Spleen (tissue), 11 donors: Measurements from ENCODE around the gene AP5Z1. TPM values are rescaled to one million over a fixed set of nuclear protein-coding genes. Genes with fewer than 3 reads are reported as not detected.

ENCODE experiments used
- DNase-seq: peaks from one replicate; pipeline ENCODE4 v3.0.0-alpha.2; 2020
- H3K27ac ChIP-seq, 8 donors: fragments of 200-600 bp; sonication (generic) in 7 of 8; 1 replicate in 4 of 8; 2 replicates in 4 of 8; pipeline versions ENCODE4 v1.5.0 to v1.8.0; 2016 to 2021; ENCODE audit warnings: inconsistent platforms in 4 of 8, mild to moderate bottlenecking in 4 of 8, moderate library complexity in 1 of 8
- H3K27me3 ChIP-seq, 7 donors: fragments of 200-600 bp; sonication (generic) in 6 of 7; replicated peaks in 1 of 7; 1 replicate in 4 of 7; 2 replicates in 3 of 7; pipeline versions ENCODE4 v1.5.0 to v1.8.0; 2016 to 2021; ENCODE audit warnings: inconsistent platforms in 3 of 7, mild to moderate bottlenecking in 1 of 7
- H3K36me3 ChIP-seq, 6 donors: fragments of 200-600 bp; sonication (generic) in 5 of 6; 1 replicate in 4 of 6; 2 replicates in 2 of 6; pipeline versions ENCODE4 v1.5.0 to v1.8.0; 2016 to 2021; ENCODE audit warnings: inconsistent platforms in 2 of 6
- H3K4me1 ChIP-seq, 6 donors: fragments of 200-600 bp; sonication (generic) in 5 of 6; 1 replicate in 3 of 6; 2 replicates in 3 of 6; pipeline versions ENCODE4 v1.5.0 to v1.8.0; 2016 to 2021; ENCODE audit warnings: inconsistent platforms in 3 of 6
- H3K4me3 ChIP-seq, 8 donors: fragments of 200-600 bp; sonication (generic) in 7 of 8; 1 replicate in 4 of 8; 2 replicates in 4 of 8; pipeline versions ENCODE4 v1.5.0 to v1.8.0; 2016 to 2021; ENCODE audit warnings: inconsistent platforms in 4 of 8, mild to moderate bottlenecking in 4 of 8, moderate library complexity in 2 of 8
- H3K9me3 ChIP-seq, 8 donors: fragments of 200-600 bp; sonication (generic) in 7 of 8; 1 replicate in 4 of 8; 2 replicates in 4 of 8; pipeline versions ENCODE4 v1.5.0 to v1.8.0; 2016 to 2021; ENCODE audit warnings: inconsistent platforms in 4 of 8
- POLR2A ChIP-seq, 3 donors: fragments of 450-650 bp; IDR thresholded peaks; one replicate each; pipeline ENCODE4 v1.5.1; 2017; ENCODE audit warnings: antibody characterized with exemption in 3 of 3, mild to moderate bottlenecking in 1 of 3
- POLR2AphosphoS5 ChIP-seq, 3 donors: sonication (generic); formaldehyde crosslinking; IDR thresholded peaks; one replicate each; pipeline ENCODE4 v1.5.1; 2017; ENCODE audit warnings: antibody characterized with exemption in 3 of 3
- WGBS, 5 donors: extraction: QIAGEN DNeasy Blood & Tissue Kit in 3 of 5; methylation state at CpG; one replicate each; pipeline versions ENCODE4 v1.1.5 to v1.1.7; 2013 to 2018; 5-methylcytosine and 5-hydroxymethylcytosine counted together
- intact Hi-C: fragments of 100-400 bp; cut with DNase I; formaldehyde crosslinking; loops from one replicate; pipeline ENCODE4 v1.15.0; 2023; ENCODE audit warnings: low total_unique reads
- polyA plus RNA-seq, 3 donors: library from polyadenylated mRNA; stranded (reverse); fragments of 200-250 nt; gene quantifications; one replicate each; pipeline ENCODE4 v1.2.1, GENCODE V29; 2013
- total RNA-seq, 7 donors: library from RNA; depleted of rRNA in 3 of 7; stranded (reverse); fragments of >200 nt in 3 of 7; fragmentation: NEBNext Ultra II Directional in 4 of 7; extraction: Animal tissue kit (Norgen Biotek cat#: 25700) in 4 of 7; gene quantifications; one replicate each; pipeline versions ENCODE4 v1.1.0 to v1.2.1, GENCODE V29; 2016 to 2021
- TF ChIP-seq, protein P1 (sequence below), 11 experiments: fragments of 200-600 bp in 7 of 11; fragments of 450-650 bp in 4 of 11; sonication (generic) in 4 of 11; IDR thresholded peaks in 8 of 11; conservative IDR thresholded peaks in 3 of 11; 1 replicate in 7 of 11; 2 replicates in 4 of 11; pipeline versions ENCODE4 v1.4.0 to v1.8.0; 2016 to 2021; ENCODE audit warnings: antibody characterized with exemption in 11 of 11, inconsistent platforms in 4 of 11, mild to moderate bottlenecking in 1 of 11
- donor health status: healthy with polysubstance abuse.
- donor health status: DM: no; HTN: no; CAD: no; lungs with moderate emphysema.
- donor health status: DM: no; HTN: no; CAD: no.
- donor health status: Bipolar disorder and iron deficiency.
- donor health status: healthy.
- donor health status: DM: no; HTN: no; CAD: no.
- donor health status: DM: yes; HTN: yes; CAD: no.

AP5Z1 gene
- total and polyA plus RNA-seq, 10 donors, result 39.3 to 156 (median 64.7) TPM

DNA sequence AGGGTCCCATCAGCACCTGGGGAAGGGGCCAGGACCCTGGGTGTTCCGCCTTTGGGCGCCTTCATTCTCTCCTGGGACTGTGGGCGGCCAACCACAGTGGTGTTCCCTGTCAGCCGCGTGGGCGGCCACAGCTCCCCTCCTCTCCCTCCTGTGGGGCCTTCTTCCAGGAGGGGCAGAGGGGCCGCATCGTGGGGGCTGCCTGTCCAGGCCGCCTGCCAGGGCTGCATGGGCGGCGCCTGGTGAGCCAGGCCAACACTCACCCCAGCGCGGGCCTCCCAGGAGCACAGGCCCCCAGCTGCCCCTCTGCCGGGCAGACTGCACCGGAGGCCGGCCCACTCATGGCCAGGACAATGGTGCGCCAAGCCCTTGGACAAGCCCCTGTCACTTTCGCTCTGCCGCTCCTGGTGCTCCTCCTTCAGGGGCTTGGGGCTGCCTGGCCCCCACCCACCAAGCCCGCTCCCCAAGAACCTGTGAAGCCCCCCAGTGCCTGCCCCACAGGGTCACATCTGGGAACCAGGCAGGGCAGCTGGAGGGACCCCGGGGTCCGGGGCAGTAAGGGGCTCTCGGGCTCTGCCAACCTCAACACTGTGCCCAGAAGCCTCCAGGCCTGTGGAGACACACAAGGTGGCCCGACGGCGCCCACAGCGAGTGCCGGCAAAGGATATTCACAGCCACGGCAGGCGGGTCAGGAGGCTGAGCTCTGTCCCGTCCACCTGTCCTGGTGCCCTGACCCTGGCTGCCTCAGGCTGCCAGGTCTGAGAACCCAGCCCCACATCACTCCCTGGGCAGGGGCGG lies 42.8 kb downstream of the AP5Z1 start:
- intact Hi-C loops, result no loop called here
- no peaks in the 10 kb centered on the region for H3K36me3 ChIP-seq
- no peak overlapping the region for H3K27ac ChIP-seq
- WGBS, 5 donors, result 82 to 95% (median 90%) methylated on average over 8 to 32 of the region's 32 CpGs
- TF ChIP-seq POLR2AphosphoS5 (IDR thresholded peaks at IDR 0.05), result no peak
- TF ChIP-seq, protein P1, sequence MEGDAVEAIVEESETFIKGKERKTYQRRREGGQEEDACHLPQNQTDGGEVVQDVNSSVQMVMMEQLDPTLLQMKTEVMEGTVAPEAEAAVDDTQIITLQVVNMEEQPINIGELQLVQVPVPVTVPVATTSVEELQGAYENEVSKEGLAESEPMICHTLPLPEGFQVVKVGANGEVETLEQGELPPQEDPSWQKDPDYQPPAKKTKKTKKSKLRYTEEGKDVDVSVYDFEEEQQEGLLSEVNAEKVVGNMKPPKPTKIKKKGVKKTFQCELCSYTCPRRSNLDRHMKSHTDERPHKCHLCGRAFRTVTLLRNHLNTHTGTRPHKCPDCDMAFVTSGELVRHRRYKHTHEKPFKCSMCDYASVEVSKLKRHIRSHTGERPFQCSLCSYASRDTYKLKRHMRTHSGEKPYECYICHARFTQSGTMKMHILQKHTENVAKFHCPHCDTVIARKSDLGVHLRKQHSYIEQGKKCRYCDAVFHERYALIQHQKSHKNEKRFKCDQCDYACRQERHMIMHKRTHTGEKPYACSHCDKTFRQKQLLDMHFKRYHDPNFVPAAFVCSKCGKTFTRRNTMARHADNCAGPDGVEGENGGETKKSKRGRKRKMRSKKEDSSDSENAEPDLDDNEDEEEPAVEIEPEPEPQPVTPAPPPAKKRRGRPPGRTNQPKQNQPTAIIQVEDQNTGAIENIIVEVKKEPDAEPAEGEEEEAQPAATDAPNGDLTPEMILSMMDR (IDR thresholded peaks at IDR 0.05 in 8 of 11, conservative IDR thresholded peaks at IDR 0.05 in 3 of 11), result no peak
- TF ChIP-seq POLR2A (IDR thresholded peaks at IDR 0.05), result no peak
- no peak overlapping the region for H3K4me3 ChIP-seq
- H3K9me3 ChIP-seq, result no peaks in the 10 kb centered on the region
- H3K4me1 ChIP-seq, result peaks cover 0 to 13% (median 0%) of the 10 kb centered on the region in 6 donors
- DNase-seq, result peak; percentile 66
- H3K27me3 ChIP-seq, result peaks cover 0 to 84% (median 14%) of the 10 kb centered on the region in 7 donors

DNA sequence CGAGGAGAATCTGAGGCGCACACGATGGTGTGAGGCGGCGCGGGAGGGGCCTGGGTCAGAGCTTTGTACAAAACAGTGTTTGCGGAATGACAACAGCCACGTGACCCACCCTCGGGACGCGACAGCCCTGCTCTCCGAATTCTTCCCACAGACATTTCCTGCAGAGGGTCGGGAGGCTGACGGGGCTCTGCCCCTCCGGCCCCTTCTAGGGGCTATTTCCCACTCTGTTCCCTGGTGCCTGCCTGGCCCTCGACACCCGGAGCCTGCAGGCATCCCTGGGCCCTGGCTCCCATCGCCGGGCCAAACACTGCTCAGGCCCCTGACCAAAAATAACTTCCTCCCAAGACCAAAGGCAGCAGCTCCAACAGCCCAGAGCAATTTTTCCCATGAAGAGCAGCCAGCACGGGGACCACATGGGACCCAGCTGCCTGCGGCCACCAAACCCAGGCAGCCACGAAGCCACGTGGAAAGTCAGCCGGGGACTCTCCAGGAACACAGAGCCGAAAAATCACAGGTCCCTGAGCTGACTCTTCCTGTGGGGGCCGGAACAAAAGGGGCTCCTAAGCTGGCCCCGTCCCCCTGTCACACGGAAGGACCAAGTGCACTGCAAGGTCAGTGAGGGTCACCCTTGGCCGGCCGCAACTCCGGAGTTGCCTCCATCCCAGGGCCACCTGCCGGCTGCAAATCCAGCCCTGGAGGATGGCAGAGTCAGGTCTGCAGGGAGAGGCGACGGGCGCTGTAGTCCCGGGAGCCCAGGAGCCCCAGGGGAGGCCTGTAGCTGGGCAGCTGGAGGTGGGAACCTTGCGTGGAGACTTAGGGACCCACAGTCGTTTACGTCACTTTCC lies 44.4 kb downstream of the AP5Z1 start:
- no peak overlapping the region for H3K4me3 ChIP-seq
- WGBS, 5 donors, result 61 to 83% (median 71%) methylated on average over 23 to 39 of the region's 39 CpGs
- no peaks in the 10 kb centered on the region for H3K9me3 ChIP-seq
- TF ChIP-seq POLR2AphosphoS5 (IDR thresholded peaks at IDR 0.05), result no peak
- no peak for TF ChIP-seq POLR2A (IDR thresholded peaks at IDR 0.05)
- TF ChIP-seq, protein P1 (IDR thresholded peaks at IDR 0.05 in 8 of 11, conservative IDR thresholded peaks at IDR 0.05 in 3 of 11), result no peak
- DNase-seq, result peak; percentile 68
- no peak overlapping the region for H3K27ac ChIP-seq
- H3K36me3 ChIP-seq, result no peaks in the 10 kb centered on the region
- intact Hi-C loops, result no loop called here
- H3K27me3 ChIP-seq, result peaks cover 0 to 82% (median 14%) of the 10 kb centered on the region in 7 donors
- H3K4me1 ChIP-seq, result peaks cover 0 to 13% (median 0%) of the 10 kb centered on the region in 6 donors

GRCh38 chr7:4820405-4820966 lies 45.1 kb downstream of the AP5Z1 start:
- intact Hi-C loops, result no loop called here
- peak; percentile 42 for DNase-seq
- no peak overlapping the region for H3K4me3 ChIP-seq
- peaks cover 0 to 13% (median 0%) of the 10 kb centered on the region in 6 donors for H3K4me1 ChIP-seq
- no peaks in the 10 kb centered on the region for H3K36me3 ChIP-seq
- H3K27me3 ChIP-seq, result peaks cover 0 to 81% (median 9%) of the 10 kb centered on the region in 7 donors
- TF ChIP-seq POLR2AphosphoS5 (IDR thresholded peaks at IDR 0.05) (no peak), POLR2A (IDR thresholded peaks at IDR 0.05) (no peak)
- TF ChIP-seq, protein P1 (IDR thresholded peaks at IDR 0.05 in 8 of 11, conservative IDR thresholded peaks at IDR 0.05 in 3 of 11), result no peak
- H3K9me3 ChIP-seq, result no peaks in the 10 kb centered on the region
- H3K27ac ChIP-seq, result no peak overlapping the region
- WGBS, 5 donors, result 55 to 83% (median 75%) methylated on average over 11 to 19 of the region's 19 CpGs
